HG03565 (cell line): Measurements from ENCODE around the gene SIGLEC14.
"Not testable (repeated sequence)": the region's sequence is repeated elsewhere in the genome, so short reads cannot be mapped to it uniquely, and the experiment has no call there.

Experiments used
- ATAC-seq: cut with Tn5 transposase; IDR thresholded peaks from one replicate; pipeline ENCODE4 v1.9.1; 2021; ENCODE audit warnings: mild to moderate bottlenecking, moderate library complexity; ENCODE audit not compliant: unreplicated experiment

The SIGLEC14 gene

GRCh38 chr19:51646730-51647129 lies at the start of gene SIGLEC14:
Gene SIGLEC14 (minus strand): TSS chr19:51646825. CDS start chr19:51646759, 66 bp downstream.
- ATAC-seq: not testable (repeated sequence)

GRCh38 chr19:51695702-51696315 lies 49.2 kb upstream of the SIGLEC14 start:
- ATAC-seq: no peak

- no peak for ATAC-seq
Observed at GRCh38 chr19:51695088-51695487, 48.5 kb upstream of the SIGLEC14 start.

GRCh38 chr19:51694318-51695085 lies 47.9 kb upstream of the SIGLEC14 start:
- no peak for ATAC-seq

- ATAC-seq: no peak
Observed at GRCh38 chr19:51693819-51694218, 47.2 kb upstream of the SIGLEC14 start.

DNA sequence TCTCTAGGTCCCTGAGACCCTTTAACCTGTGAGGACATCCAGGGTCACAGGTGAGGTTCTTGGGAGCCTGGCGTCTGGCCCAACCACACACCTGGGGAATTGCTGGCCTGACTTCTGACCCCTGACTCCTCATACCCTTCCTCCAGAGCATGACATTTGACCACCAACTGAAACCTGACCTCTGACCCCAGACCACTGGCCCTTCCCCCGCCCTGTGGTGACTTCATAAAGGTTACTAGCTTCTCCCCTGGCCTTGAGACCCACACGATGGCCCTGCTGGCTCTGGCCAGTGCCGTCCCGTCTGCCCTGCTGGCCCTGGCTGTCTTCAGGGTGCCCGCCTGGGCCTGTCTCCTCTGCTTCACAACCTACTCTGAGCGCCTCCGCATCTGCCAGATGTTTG lies 46.6 kb upstream of the SIGLEC14 start, which contains the start of gene SPACA6:
Gene SPACA6 (plus strand): TSS at position 71 of the 400 bp plus-strand sequence. CDS start 197 bp downstream, at position 268.
- no peak for ATAC-seq

GRCh38 chr19:51692468-51692867 lies 45.8 kb upstream of the SIGLEC14 start:
- no peak for ATAC-seq

- no peak for ATAC-seq
Observed at GRCh38 chr19:51691584-51692428, 45.2 kb upstream of the SIGLEC14 start.

- ATAC-seq: no peak
Observed at GRCh38 chr19:51691074-51691583, 44.5 kb upstream of the SIGLEC14 start.

GRCh38 chr19:51690454-51691073 lies 43.9 kb upstream of the SIGLEC14 start:
- ATAC-seq: no peak

DNA sequence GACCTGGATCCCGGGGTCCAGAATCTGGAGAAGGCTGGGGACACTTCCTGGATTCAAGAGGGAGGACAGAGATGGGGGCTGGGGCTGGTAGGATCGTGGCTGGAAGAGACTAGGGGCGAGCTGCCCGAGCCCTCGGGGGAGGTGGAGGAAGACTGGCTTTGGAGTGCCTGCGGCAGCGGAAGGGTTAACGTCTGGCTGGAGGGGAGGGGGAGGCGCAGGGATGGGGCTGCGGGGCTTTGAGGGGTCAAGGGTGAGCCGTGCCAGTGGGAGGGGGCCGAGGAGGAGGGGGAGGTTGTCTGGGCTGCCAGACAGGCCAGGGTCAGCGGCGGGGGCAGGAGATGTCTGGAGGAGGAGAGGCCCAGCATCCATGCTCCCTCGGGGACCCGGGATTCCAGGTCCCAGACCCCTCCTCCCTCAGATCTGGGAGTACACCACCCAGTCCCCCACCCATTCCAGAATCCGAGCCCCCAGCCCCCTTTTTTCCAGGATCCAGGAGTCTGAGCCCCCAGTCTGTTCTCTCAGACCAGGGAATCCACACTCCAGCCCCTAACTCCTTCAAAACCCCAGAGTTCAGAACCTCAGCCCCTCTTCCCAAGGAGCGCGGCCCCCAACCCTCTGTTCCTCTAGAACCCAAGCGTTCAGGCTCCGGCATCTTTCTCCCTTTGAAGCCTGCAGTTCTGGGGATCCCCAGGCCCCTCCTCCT lies 43.3 kb upstream of the SIGLEC14 start:
- no peak for ATAC-seq

GRCh38 chr19:51688671-51689571 lies 42.3 kb upstream of the SIGLEC14 start:
- ATAC-seq: no peak

DNA sequence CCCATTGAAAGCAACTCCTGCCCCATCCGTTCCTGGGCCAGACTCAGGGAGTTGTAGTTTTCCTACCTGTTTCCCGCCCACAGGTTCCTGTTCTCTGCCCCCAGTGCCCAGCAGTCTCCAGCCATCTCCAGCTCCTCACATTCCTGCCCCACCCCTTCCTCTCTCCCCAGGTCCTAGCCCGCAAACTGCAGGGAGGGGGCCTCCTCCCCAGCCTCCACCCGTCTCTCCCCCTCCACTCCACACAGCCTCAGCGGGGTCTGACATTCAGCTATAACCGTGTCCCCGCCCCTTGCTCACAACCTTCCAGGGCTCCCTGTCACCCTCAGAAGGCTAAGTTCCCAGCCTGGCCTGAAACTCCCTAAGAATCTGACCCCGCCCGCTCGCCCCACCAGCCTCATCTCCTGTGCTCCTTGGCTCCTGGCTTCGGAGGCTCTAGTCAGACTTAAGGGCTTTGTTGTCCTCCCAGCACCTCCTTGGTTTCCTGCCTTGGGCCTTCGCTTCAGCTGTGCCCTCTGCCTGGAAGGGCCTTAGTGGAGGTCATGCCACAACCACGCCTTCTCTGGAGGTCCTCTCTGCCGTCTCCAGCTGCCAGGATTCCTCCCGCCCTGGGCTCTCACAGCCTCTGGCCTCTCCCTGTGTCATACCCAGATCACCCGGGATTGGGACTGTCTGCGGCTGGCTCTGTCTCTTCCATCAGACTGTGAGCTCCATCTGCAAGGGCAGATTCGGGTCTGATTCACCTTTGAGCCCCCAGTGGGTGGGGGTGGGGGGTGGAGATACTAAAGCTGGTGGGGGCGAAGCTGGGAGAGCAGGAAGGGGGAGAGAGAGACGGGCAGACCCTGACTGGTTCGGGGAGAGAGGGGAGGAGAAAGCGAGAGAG lies 41.4 kb upstream of the SIGLEC14 start:
- no peak for ATAC-seq

GRCh38 chr19:51686171-51686570 lies 39.5 kb upstream of the SIGLEC14 start:
- no peak for ATAC-seq

GRCh38 chr19:51681286-51681941 lies 34.8 kb upstream of the SIGLEC14 start:
- ATAC-seq: no peak

DNA sequence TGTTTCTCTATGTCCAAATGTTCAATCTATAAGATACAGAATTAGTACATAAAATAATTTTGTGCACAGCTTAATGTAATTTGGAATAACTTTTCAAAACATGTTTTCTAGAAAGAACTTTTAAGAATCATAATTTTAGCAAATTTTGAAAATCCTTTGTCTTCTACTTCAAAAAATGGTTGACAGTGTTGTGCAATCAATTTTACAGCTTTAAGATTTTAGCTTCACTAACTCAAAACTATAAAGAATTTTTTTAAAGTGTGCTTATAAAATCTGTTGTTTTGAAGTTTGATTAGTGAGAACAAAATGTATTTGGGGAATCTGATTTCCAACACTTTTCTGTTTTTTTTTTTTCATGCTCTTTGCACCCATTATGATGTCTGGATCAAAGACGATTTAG lies 33.8 kb upstream of the SIGLEC14 start:
- no peak for ATAC-seq

- no peak for ATAC-seq
Observed at GRCh38 chr19:51676566-51677083, 30.0 kb upstream of the SIGLEC14 start.
